OCI-LY3 (cell line): ENCODE data around the gene SPRN.
A peak's percentile ranks its signal among the peaks of the same experiment; 100 is the strongest.
"Not testable (repeated sequence)": the region's sequence is repeated elsewhere in the genome, so short reads cannot be mapped to it uniquely, and the experiment has no call there.

Experiments
- H2AFZ ChIP-seq: fragments of 200-600, 300-600 bp; shearing (Covaris generic); 2 replicates; pipeline ENCODE4 v1.6.0; 2014; ENCODE audit warnings: antibody characterized with exemption, low read depth, low read length
- H3K27ac ChIP-seq: fragments of 200-600, 300-600 bp; sonication (generic); 2 replicates; pipeline ENCODE4 v1.5.1; 2014; ENCODE audit warnings: mild to moderate bottlenecking, low read length, moderate library complexity, mixed read lengths
- H3K27me3 ChIP-seq: fragments of 200-600, 300-600 bp; sonication (generic); 2 replicates; pipeline ENCODE4 v1.6.1; 2014; ENCODE audit warnings: low read depth, low read length, mixed read lengths
- H3K36me3 ChIP-seq: fragments of 200-600, 300-600 bp; sonication (generic); replicated peaks from 2 replicates; pipeline ENCODE3; 2014; ENCODE audit warnings: low read depth, low read length, mixed read lengths
- H3K4me1 ChIP-seq: fragments of 300-600, 200-600 bp; sonication (generic); 2 replicates; pipeline ENCODE4 v1.6.1; 2014; ENCODE audit warnings: low read length, mixed read lengths
- H3K4me2 ChIP-seq: fragments of 200-600, 300-600 bp; sonication (generic); 2 replicates; pipeline ENCODE4 v1.6.1; 2014; ENCODE audit warnings: low read length, mixed read lengths
- H3K4me3 ChIP-seq: fragments of 300-600, 200-600 bp; sonication (generic); 2 replicates; pipeline ENCODE4 v1.5.1; 2014; ENCODE audit warnings: antibody characterized with exemption, mild to moderate bottlenecking, low read length, moderate library complexity
- H3K79me2 ChIP-seq: fragments of 300-600, 200-600 bp; shearing (Covaris generic); 2 replicates; pipeline ENCODE4 v1.6.1; 2014; ENCODE audit warnings: mild to moderate bottlenecking, low read length, mixed read lengths
- H3K9ac ChIP-seq: fragments of 300-600, 200-600 bp; shearing (Covaris generic); 2 replicates; pipeline ENCODE4 v1.6.0; 2014; ENCODE audit warnings: mild to moderate bottlenecking, low read length, moderate library complexity
- H3K9me3 ChIP-seq: fragments of 200-600, 300-600 bp; shearing (Covaris generic); 2 replicates; pipeline ENCODE4 v1.6.1; 2014; ENCODE audit warnings: low read length, mixed read lengths; ENCODE audit not compliant: insufficient read depth
- H4K20me1 ChIP-seq: fragments of 200-600, 300-600 bp; sonication (generic); 2 replicates; pipeline ENCODE4 v1.6.1; 2016; ENCODE audit warnings: low read length, mixed read lengths; ENCODE audit not compliant: insufficient read depth
- CTCF ChIP-seq: fragments of 200-600, 300-600 bp; sonication (generic); IDR thresholded peaks from 2 replicates; pipeline ENCODE4 v1.5.1; 2014; ENCODE audit warnings: antibody characterized with exemption, low read length, low read depth
- EZH2phosphoT487 ChIP-seq: fragments of 200-600 bp; shearing (Covaris generic); IDR thresholded peaks from 2 replicates; pipeline ENCODE4 v1.6.1; 2018; ENCODE audit warnings: antibody characterized with exemption, mixed run types, low read depth

SPRN gene

GRCh38 chr10:133378251-133379096 is 46.0 kb downstream of the SPRN start:
- peak overlapping the region; percentile 78 for H3K4me2 ChIP-seq
- H3K4me3 ChIP-seq = peak overlapping the region; percentile 81
- H4K20me1 ChIP-seq = no peaks in the 10 kb centered on the region
- H2AFZ ChIP-seq = peak overlapping the region; percentile 20; the same call in 1 of the 2 replicates
- H3K9ac ChIP-seq = peak overlapping the region; percentile 61
- H3K9me3 ChIP-seq = no peaks in the 10 kb centered on the region
- TF ChIP-seq CTCF (no peak), EZH2phosphoT487 (no peak)
- no peaks in the 10 kb centered on the region for H3K36me3 ChIP-seq
- H3K4me1 ChIP-seq = peaks cover 23% of the 10 kb centered on the region
- no peak overlapping the region; the same call in 1 of the 2 replicates for H3K27ac ChIP-seq
- H3K79me2 ChIP-seq = no peaks in the 10 kb centered on the region
- no peaks in the 10 kb centered on the region for H3K27me3 ChIP-seq

GRCh38 chr10:133377818-133378250 is 46.6 kb downstream of the SPRN start:
- Histone ChIP-seq H3K27ac (no peak overlapping the region), H4K20me1 (no peaks in the 10 kb centered on the region), H3K4me2 (peak overlapping the region; percentile 78), H3K4me1 (peaks cover 23% of the 10 kb centered on the region), H3K27me3 (no peaks in the 10 kb centered on the region), H3K36me3 (no peaks in the 10 kb centered on the region), H2AFZ (no peak overlapping the region; the same call in 1 of the 2 replicates), H3K9ac (peak overlapping the region; percentile 61), H3K4me3 (peak overlapping the region; percentile 81), H3K79me2 (no peaks in the 10 kb centered on the region), H3K9me3 (no peaks in the 10 kb centered on the region)
- TF ChIP-seq EZH2phosphoT487 (no peak), CTCF (no peak)

DNA sequence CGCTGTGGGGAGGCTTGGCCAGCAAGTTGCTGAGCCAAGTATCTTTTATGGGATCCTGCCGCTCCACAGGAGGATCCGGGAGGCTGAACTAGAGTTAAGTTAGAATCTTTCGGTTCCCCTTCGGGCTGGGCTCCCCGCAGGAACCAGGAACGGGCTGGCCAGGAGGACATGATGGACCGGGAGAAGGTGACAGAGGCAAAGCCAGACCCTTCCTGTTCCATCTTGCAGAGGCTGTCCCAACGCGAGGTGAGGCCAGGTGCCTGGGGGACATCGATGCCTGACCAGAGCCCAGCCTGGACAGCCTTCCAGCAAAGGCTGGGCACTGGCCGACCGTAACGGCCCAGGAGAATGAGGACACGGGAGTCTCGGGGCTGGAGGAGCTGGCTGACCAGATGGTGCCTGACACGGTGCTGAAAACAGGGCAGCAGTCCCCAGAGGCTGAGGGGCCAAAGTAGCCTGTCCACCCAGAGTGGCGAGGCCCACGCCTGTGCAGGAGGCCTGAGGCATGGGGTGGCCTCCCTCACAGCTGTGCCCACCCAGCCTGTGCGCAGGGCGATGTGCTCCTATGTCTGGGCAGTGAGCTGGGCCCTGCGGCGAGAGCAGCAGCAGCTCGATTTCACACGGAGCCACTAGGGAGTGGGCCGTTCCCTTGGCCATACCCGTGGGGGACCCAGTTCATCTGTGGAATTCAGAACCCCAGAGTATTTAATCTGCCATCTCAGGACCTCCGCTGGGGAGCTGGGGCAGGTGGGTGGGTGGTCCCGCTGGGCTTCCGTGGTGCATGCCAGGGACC is 47.2 kb downstream of the SPRN start:
- Histone ChIP-seq H3K27me3 (no peaks in the 10 kb centered on the region), H4K20me1 (no peaks in the 10 kb centered on the region), H3K9me3 (no peaks in the 10 kb centered on the region), H3K79me2 (no peaks in the 10 kb centered on the region), H3K4me2 (no peak overlapping the region), H3K9ac (no peak overlapping the region), H3K4me1 (peaks cover 23% of the 10 kb centered on the region), H3K36me3 (no peaks in the 10 kb centered on the region), H2AFZ (no peak overlapping the region), H3K27ac (no peak overlapping the region), H3K4me3 (no peak overlapping the region)
- TF ChIP-seq CTCF (no peak), EZH2phosphoT487 (no peak)

DNA sequence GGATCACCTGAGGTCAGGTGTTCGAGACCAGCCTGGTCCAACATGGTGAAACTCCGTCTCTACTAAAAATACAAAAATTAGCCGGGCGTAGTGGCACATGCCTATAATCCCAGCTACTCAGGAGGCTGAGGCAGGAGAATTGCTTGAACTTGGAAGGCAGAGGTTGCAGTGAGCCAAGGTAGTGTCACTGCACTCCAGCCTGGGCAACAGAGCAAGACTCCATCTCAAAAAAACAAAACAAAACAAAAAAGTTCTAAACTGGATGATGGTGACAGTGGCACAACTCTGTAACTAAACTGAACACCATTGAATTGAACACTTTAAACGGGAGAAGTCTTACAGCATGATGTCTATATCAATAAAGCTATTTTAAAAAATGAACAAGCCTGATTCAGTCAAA is 48.2 kb downstream of the SPRN start:
- H3K4me2 ChIP-seq, H4K20me1 ChIP-seq, H3K9ac ChIP-seq, H2AFZ ChIP-seq, H3K27ac ChIP-seq, H3K4me3 ChIP-seq, H3K36me3 ChIP-seq, H3K79me2 ChIP-seq, H3K9me3 ChIP-seq, H3K27me3 ChIP-seq: not testable (repeated sequence)
- peaks cover 23% of the 10 kb centered on the region for H3K4me1 ChIP-seq
